ENCODE results near the gene PCCA. TPM values are rescaled to one million over a fixed set of nuclear protein-coding genes. Genes with fewer than 3 reads are reported as not detected.

PCCA gene
- total and polyA plus RNA-seq, 4 donors = 8.3 to 71.8 (median 22.8) TPM

DNA sequence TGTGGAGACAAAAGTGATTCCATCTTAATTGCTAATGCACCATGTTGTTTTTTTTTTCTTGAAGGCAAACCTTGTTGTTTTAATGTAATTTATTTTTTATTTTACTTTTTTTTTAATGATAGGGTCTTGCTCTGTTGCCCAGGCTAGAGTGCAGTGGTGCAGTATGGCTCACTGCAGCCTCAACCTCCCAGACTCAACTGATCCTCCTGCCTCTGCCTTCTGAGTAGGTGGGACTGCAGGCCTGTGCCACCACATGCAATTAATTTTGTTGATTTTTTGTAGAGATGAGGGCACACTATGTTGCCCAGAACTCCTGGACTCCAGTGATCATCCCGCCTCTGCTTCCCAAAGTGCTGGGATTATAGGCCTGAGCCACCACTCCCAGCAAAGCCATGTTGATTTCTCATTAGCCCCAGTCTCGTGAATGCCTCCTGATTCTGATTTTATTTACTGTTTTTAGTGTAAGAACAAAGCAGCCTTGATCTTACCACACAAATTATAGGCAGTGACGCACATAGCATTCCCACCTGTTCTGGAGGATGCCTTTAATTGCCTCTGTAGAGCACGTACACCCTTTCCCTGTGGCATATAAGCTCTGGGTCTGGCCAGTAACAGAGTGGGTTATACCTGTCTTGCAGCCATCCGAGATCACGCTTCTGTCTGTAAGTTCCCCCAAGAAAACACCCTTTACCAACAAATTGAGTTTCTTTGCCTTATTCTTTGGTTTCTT, 349.3 kb downstream of the PCCA start:
- DNase-seq = no peak
- peaks cover 0 to 16% (median 0%) of the 10 kb centered on the region in 5 donors for H3K4me1 ChIP-seq (ENCODE audit: control insufficient read depth in 5 of 5, insufficient read depth in 5 of 5, low read length in 5 of 5)
- 98 to 99% methylated on average over 6 of the region's 6 CpGs for WGBS, 2 donors
- no peaks in the 10 kb centered on the region for H3K27me3 ChIP-seq (ENCODE audit: control insufficient read depth in 3 of 3, insufficient read depth in 3 of 3, low read length in 2 of 3)
- no peak for ATAC-seq (ENCODE audit: insufficient read depth, low FRiP score)
- H3K9ac ChIP-seq (ENCODE audit: insufficient read depth in 1 of 2, low read length in 2 of 2) = no peak overlapping the region
- H3K9me3 ChIP-seq (ENCODE audit: control insufficient read depth in 4 of 4, insufficient read depth in 3 of 4, low read length in 3 of 4) = no peaks in the 10 kb centered on the region
- no peak overlapping the region for H3K27ac ChIP-seq (ENCODE audit: low read depth in 1 of 2, low read length in 1 of 2)
- peaks cover 0 to 6% (median 1%) of the 10 kb centered on the region in 4 donors for H3K36me3 ChIP-seq (ENCODE audit: control insufficient read depth in 4 of 4, insufficient read depth in 4 of 4, low read length in 4 of 4)
- H3K4me3 ChIP-seq = no peak overlapping the region
- TF ChIP-seq, protein P1, sequence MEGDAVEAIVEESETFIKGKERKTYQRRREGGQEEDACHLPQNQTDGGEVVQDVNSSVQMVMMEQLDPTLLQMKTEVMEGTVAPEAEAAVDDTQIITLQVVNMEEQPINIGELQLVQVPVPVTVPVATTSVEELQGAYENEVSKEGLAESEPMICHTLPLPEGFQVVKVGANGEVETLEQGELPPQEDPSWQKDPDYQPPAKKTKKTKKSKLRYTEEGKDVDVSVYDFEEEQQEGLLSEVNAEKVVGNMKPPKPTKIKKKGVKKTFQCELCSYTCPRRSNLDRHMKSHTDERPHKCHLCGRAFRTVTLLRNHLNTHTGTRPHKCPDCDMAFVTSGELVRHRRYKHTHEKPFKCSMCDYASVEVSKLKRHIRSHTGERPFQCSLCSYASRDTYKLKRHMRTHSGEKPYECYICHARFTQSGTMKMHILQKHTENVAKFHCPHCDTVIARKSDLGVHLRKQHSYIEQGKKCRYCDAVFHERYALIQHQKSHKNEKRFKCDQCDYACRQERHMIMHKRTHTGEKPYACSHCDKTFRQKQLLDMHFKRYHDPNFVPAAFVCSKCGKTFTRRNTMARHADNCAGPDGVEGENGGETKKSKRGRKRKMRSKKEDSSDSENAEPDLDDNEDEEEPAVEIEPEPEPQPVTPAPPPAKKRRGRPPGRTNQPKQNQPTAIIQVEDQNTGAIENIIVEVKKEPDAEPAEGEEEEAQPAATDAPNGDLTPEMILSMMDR (IDR thresholded peaks at IDR 0.05; ENCODE audit: control extremely low read depth, extremely low read depth) = no peak

DNA sequence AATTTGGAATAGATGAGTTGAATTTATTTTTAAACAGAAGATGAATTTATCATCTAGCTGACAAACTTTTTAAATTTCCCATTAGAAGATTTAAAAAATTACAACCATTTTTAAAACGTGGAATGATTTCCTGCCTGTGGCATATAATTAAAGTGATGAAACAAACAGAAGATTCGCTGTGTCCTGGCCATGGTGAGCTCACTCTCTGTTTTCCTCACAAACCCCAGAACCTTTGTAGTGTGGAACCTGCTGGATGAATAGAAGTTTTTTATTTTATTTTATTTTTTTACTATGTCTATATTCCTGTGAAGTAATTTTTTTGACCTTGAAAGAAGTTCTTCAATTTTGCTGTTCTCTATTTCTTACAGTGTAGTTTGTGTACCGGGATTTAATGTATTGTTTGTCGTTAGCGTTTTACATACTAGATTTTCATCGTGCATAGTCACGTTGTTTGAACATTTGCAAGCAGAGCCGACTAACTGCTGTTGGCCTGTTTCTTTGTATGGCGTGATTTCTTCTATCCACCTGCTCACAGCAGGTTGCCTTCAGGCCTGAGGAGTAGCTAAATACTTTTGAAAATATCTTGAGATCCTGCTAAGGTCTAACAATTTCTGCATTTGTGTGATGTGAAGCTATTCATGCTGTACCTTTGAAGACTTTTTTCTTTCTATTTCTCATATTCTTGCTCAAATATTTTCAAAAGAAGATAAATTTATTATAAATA, 350.5 kb downstream of the PCCA start:
- TF ChIP-seq, protein P1 (IDR thresholded peaks at IDR 0.05; ENCODE audit: control extremely low read depth, extremely low read depth) = no peak
- DNase-seq = no peak
- Histone ChIP-seq H3K4me3 (no peak overlapping the region), H3K27ac (ENCODE audit: low read depth in 1 of 2, low read length in 1 of 2) (no peak overlapping the region), H3K9me3 (ENCODE audit: control insufficient read depth in 4 of 4, insufficient read depth in 3 of 4, low read length in 3 of 4) (no peaks in the 10 kb centered on the region), H3K4me1 (ENCODE audit: control insufficient read depth in 5 of 5, insufficient read depth in 5 of 5, low read length in 5 of 5) (peaks cover 0 to 16% (median 0%) of the 10 kb centered on the region in 5 donors), H3K27me3 (ENCODE audit: control insufficient read depth in 3 of 3, insufficient read depth in 3 of 3, low read length in 2 of 3) (no peaks in the 10 kb centered on the region), H3K36me3 (ENCODE audit: control insufficient read depth in 4 of 4, insufficient read depth in 4 of 4, low read length in 4 of 4) (peaks cover 0 to 6% (median 1%) of the 10 kb centered on the region in 4 donors), H3K9ac (ENCODE audit: insufficient read depth in 1 of 2, low read length in 2 of 2) (no peak overlapping the region)
- ATAC-seq (ENCODE audit: insufficient read depth, low FRiP score) = no peak
- 85 to 87% methylated on average over 9 of the region's 9 CpGs for WGBS, 2 donors

DNA sequence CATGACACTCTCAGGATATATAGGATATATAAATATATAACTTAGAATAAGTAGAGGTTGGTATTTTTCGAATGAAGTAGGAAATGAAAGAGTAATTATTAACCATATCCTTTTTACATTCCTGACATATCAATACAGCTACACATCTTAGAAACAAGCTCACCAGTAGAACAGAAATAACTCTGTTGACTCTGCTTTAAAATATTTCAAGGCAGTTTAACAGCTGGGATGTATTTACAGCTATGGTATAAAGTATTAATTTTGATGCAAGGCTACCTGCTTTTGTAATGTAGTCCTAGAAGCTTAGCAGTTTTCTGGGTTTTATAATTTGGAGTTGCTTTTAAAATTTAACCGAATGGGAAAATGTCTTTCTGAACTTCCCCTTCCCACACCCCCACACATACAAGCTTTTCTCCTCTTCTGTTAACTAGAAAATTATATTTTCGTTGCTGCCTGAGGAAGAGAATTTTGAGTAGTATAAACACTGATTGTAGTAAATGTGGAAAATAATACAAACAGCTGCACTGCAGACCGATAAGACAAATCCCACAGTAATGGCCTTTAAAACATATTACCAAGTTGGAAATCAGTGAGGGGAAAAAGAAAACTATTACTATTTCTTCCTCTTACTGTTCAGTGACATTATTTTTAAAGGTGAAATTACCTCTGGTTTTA, 352.0 kb downstream of the PCCA start:
- Histone ChIP-seq H3K27ac (ENCODE audit: low read depth in 1 of 2, low read length in 1 of 2) (no peak overlapping the region), H3K4me3 (no peak overlapping the region), H3K36me3 (ENCODE audit: control insufficient read depth in 4 of 4, insufficient read depth in 4 of 4, low read length in 4 of 4) (peaks cover 0 to 2% (median 0%) of the 10 kb centered on the region in 4 donors), H3K9me3 (ENCODE audit: control insufficient read depth in 4 of 4, insufficient read depth in 3 of 4, low read length in 3 of 4) (no peaks in the 10 kb centered on the region), H3K4me1 (ENCODE audit: control insufficient read depth in 5 of 5, insufficient read depth in 5 of 5, low read length in 5 of 5) (peaks cover 0 to 16% (median 0%) of the 10 kb centered on the region in 5 donors), H3K9ac (ENCODE audit: insufficient read depth in 1 of 2, low read length in 2 of 2) (no peak overlapping the region), H3K27me3 (ENCODE audit: control insufficient read depth in 3 of 3, insufficient read depth in 3 of 3, low read length in 2 of 3) (no peaks in the 10 kb centered on the region)
- ATAC-seq (ENCODE audit: insufficient read depth, low FRiP score) (no peak), DNase-seq (peak in 2 of 3 donors; percentile 81 to 85)
- WGBS, 2 donors = 47 to 64% methylated on average over 4 of the region's 4 CpGs
- TF ChIP-seq, protein P1 (IDR thresholded peaks at IDR 0.05; ENCODE audit: control extremely low read depth, extremely low read depth) = no peak

Data from lung (tissue), 12 donors.